ENCODE data around the gene HTT.

GRCh38 chr4:3220476-3221183 is 146.1 kb downstream of the HTT start:
- TF ChIP-seq CTCF (IDR thresholded peaks at IDR 0.05), result no peak
- no peak for TF ChIP-seq EP300 (IDR thresholded peaks at IDR 0.05)
- TF ChIP-seq POLR2A (IDR thresholded peaks at IDR 0.05), result no peak
